Activated naive CD8-positive, alpha-beta T cell treated with anti-CD3 and anti-CD28 coated beads, Interleukin-2, amount 50 U/mL, for 16 hours (primary cell): ENCODE results near the gene SULT1E1.

ENCODE experiments used
- DNase-seq: peaks from one replicate; pipeline ENCODE4 v3.0.0-alpha.2; 2020; ENCODE audit warnings: low read depth, low spot score

Gene SULT1E1

DNA sequence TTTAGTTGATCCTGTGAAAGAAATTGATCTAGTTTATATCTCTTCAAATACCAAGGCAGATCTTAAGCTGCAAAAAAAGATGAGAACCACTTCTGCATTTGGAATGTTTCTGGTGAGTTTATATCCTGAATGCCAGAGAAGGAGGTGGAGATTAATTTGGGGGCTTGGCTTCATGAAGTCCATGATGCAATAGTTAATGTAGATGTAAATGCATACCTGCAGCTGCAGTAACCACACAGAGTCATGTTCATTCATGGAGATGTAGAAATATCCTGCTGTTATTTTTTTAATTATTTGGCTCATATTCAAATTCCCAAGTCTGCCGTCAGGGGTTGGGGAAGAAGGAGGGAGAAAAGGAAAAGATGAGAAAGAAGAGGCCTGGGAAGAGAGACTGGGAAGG lies at the start of gene SULT1E1:
Gene SULT1E1, minus strand, starts transcription at position 94 of the 400 bp plus-strand sequence. CDS start 2,501 bp downstream, outside the sequence.
- DNase-seq, result no peak

DNA sequence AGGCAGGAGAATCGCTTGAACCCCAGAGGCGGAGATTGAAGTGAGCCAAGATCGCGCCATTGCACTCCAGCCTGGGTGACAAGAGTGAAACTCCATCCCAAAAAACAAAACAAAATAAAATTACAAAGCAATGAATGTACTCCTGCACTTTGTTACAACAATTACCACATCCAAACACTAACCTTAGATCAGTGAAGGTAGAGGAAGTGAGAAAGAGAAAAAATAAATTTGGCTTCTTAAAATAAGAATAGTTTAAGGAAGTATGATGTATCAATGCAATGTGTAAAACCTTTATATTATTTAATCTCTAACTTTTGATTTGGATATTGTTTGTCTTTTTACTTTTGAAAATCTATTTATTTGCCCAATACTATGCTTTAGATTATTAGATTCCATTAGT lies 49.2 kb upstream of the SULT1E1 start:
- DNase-seq, result no peak

DNA sequence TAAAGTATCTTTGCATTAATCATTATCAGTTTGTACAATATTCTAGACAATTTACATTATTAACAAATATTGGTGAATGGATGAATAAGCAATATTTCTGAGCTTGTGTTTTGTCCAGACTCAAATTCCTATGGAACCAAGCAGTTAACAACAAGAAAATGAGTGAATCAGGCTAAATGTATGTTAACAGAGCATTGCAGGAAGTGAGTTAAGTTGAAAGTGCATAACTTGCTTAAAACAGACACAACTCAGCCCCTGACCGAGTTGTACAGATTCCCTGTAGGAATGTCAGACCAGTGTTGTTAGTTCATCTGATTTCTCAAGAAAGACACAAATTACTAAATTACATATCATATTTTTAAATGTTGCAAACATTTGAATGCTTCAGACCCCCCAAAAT lies 47.2 kb upstream of the SULT1E1 start:
- no peak for DNase-seq

DNA sequence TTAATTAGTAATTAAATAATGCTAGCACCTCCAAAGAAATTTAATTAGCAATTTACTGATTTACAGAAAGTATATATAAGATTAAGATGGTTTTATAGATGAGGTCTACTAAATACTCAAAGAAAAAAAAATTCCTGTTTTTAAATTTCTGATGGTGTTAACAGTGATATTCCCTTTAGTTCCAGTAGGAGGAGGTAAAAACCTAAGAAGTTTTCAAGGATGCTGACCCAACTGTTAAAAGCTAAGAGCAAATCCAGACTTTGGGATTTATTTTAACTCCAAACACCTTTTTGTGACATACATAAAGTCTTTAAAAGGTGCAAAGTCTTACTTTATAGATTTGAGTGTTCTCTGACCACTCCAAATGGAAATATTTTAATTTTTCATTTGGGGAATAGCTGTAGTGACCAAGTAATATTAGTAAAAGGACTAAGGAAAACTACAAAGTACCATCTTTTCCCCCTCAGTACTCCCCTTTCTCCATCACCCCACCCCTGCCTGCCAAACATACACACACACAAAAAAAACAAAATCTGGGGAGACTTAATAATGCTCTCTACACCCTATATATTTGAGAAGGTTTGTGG lies 36.7 kb upstream of the SULT1E1 start:
- no peak for DNase-seq

DNA sequence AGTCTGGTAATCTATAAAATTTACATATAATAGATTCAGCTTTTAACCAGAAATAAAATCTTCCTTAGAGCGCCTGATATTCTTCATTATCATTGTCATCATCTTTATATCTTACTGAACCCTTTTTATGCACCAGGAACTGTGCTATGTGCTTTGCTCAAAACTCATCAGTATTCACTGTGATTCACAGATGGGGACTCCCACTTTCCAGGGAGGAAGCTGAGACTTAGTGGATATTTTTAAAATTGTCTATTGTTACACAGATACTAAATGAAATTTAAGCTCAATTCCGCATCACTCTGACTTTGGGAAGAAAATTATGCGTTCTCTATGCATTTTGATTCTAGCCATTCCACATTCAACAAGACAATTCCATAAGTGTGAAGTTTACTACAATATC lies 34.8 kb upstream of the SULT1E1 start:
- no peak for DNase-seq

GRCh38 chr4:69894186-69894585 lies 34.2 kb upstream of the SULT1E1 start:
- DNase-seq, result no peak

DNA sequence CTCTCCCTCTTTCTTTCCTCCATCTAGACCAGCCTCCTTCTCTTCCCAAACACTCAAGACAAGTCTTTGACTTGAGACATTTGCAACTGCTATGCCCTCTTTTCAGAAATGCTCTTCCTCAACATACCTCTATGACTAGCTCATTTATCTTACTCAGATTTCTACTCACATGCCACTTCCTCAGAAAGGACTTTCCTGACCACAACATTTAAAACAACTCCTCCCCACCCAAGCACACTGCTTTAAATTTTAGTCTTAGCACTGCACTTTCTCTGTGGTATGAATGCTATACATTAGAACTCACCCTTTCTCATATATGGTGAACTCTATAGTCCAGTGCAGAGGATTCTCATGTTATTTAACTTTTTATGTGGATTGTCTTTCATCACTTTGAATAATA lies 28.4 kb upstream of the SULT1E1 start:
- DNase-seq, result no peak

- DNase-seq, result no peak
Measured at GRCh38 chr4:69882150-69882549, 22.2 kb upstream of the SULT1E1 start.

DNA sequence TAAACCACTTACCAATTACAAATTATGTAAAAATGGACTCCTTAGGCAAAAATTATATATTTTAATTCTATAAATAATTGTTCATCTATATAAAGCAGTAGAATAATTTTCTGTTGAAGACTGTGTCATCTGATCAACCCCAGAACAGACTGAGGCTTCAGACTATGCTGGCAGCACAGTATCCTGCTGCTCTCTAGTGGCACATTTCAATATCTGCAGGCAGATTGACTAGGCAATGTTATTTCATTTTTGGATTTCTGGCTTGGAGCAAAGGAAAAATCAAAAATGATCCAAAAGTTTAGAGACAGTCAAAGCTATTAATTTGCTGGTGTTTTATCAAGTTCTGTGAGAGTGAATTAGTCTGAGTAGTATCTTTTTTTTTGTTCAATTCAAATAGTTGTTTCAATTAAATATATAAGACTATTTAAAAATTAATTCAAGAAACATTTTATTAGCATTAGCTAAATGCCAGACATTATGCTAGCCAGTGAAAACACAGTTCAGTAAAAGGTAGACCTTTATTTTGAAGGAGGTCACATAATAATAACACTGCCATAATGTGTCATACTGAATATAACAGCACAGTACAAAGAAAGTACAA lies 21.3 kb upstream of the SULT1E1 start:
- DNase-seq, result no peak

DNA sequence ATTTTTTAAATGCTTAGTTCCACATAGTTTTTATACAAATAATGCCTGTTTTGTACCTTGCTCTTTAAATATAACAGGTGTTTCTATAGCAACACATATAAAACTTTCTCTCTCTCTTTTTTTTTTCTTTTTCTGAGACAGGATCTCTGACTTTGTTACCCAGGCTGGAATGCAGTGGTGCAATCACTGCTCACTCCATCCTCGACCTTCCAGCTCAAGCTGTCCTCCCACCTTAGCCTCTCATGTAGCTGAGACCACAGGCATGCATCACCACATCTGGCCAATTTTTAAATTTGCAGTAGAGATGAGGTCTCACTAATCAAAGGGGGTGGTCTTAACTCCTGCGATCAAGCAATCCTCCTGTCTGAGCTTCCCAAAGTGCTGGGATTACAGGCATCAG lies 18.3 kb upstream of the SULT1E1 start:
- DNase-seq, result no peak

GRCh38 chr4:69877453-69877852 lies 17.5 kb upstream of the SULT1E1 start:
- no peak for DNase-seq

GRCh38 chr4:69876071-69876470 lies 16.1 kb upstream of the SULT1E1 start:
- no peak for DNase-seq

DNA sequence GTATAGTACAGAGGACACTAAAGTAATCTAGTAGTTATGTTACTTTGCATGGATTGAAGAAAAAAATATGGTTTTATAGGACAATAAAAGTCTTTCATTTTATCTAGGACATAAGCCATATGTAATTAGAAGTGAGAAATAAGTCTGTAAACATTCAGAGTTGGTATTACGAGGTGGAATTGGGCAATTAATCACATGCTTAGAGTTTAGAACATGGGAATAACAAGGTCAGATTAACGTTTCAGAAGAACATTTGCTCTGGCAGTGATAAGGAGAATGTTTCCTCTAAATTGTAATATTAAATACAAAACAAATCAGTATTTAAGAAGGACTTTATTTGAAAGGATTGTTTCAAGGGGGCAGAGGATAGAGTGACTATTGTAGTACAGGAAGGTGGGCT lies 15.6 kb upstream of the SULT1E1 start:
- no peak for DNase-seq

DNA sequence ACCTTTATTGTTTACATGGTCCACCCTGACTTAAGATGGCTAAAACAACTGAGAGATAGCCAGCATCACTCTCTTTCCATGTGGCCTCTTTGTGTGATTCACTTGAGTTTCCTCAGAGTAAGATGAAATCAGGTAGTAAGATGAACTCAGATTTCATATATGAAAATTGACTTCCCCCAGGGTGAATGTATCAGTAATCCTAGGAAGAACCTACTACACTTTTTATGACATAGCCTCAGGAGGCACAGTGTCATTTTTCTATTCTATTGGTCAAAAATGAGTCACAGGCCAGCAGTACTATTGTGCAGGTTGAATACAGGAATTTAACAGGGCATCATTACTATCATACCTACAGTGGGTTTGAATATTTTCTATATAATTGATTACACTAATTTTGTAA lies 14.6 kb upstream of the SULT1E1 start:
- DNase-seq, result no peak

GRCh38 chr4:69861756-69862155 lies 1.8 kb upstream of the SULT1E1 start:
- no peak for DNase-seq

GRCh38 chr4:69860521-69861298 lies 765 bp upstream of the SULT1E1 start:
- DNase-seq, result no peak

DNA sequence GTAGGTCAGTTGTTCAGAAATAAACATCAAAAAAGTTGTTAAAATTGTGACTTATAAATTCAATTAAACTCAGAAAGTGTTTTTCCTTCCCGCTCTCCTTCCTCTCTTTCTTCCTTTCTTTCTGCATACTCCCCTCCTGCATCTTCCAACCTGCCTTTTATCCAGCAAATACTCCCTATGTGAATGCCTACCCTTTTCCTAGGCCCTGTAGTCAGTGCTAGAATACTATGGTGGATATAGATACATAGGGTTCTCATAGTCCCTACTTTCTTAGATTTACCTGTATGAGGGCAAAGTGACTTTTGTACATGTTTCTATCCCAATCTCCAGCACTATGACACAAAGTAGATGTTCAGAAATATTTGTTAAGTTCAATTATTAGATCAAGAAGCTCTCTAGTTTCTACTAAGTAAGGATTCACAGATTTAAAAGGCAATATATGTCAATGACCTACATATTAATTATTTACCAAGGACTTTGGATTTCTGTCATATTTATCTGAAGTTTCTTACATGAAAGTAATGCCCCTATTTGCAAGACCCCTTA lies 732 bp downstream of the SULT1E1 start:
- DNase-seq, result no peak

DNA sequence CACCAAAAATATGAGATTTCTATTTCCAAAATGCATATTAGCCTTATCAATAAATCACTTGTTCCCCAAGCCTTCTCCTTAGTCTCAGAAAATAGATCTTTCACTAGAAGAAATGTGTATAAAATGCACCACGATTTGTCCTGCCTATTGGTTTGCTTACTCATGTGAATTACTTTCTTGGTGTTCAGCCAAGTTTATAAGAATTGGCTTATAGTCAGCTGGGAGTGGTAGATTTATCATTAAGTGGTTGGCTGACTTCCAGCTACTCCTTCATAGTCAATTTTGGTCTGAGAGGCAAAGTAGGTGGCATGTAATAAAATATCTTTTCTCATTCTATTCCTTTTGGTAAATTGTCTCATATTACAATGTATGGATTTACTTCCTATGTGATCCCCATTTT lies 1.3 kb downstream of the SULT1E1 start:
- DNase-seq, result no peak

DNA sequence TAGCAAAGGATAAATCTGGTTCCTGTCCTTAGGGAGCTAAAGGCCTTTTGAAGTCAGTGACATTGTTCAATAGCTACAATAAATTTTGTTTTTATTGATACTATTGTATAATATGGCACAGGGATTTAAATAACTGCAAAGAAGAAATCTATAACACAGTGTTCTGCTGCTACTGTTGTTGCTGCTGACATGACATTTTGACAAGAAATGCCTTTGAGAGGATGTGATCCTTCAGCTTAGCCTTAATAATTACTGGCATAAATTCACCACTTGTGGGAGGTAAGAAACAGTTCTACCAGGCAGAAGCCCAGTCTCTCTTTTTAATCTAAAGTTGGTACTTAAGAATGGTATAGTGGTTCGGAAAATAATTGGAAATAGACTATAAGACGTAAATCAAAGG lies 4.1 kb downstream of the SULT1E1 start:
- DNase-seq, result no peak

DNA sequence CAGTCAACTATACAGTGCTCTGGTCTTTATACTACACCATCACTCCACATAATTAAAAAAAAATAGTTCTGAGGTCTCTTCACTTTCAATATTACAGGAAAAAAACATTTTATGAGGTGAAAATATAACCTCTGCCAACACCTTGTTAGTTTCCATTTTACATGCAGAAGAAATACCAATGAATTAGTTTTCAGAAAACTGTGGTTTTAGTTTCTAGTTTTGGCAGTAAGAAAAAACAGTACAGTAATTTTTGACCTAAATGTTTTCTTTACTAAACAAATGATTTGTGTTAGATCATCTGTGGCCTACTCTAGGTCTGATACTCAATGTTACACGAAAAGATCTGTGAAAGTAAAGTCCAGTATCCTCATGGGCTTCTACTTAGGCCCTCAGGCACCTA lies 10.0 kb downstream of the SULT1E1 start:
- DNase-seq, result no peak

- no peak for DNase-seq
Measured at GRCh38 chr4:69849297-69849696, 10.6 kb downstream of the SULT1E1 start.

DNA sequence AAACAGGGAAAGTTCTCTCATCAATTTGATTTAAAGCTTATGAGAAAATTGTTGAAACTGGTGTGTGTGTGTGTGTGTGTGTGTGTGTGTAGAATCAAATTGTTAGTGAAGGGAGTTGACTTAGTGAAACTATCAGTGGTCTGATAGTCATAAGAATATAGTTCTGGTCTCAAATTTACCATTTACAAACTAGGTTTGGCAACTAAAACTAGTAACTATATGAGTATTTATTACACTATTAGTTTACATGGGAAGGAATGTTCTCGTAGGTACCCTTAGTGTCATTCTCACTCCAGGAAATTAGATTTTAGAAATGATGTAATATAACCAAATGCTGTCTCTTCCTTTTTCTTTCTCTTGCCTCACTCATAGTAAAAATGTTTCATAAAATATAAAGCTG lies 11.9 kb downstream of the SULT1E1 start:
- no peak for DNase-seq

DNA sequence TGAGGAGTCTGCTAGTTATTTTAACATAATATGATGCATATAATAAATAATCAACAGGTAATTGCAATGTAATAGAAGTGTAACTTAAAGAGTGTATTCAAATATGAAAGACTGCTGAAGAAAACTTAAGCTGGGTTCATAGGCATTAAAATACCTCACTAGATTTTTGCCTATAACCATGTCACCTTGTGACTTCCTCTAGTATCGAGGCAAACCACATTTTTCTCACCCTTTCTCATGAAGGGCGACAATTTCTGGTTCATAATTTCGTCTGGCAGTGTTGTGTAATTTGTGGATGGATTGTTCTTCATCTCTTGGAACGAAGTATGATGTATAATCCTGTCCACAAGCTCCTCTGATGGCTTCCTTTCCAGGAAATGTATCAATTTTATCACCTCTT lies 16.0 kb downstream of the SULT1E1 start:
- DNase-seq, result no peak
